ENCODE results near the gene C19orf38.

Gene C19orf38

GRCh38 chr19:10826846-10827245 is 21.4 kb upstream of the C19orf38 start:
- no peak for TF ChIP-seq CTCF (IDR thresholded peaks at IDR 0.05; ENCODE audit: extremely low read depth, missing control alignments)
- DNase-seq (ENCODE audit: low spot score), result no peak

GRCh38 chr19:10828981-10829821 is 19.0 kb upstream of the C19orf38 start:
- DNase-seq (ENCODE audit: low spot score), result no peak

GRCh38 chr19:10829967-10830366 is 18.2 kb upstream of the C19orf38 start:
- no peak for TF ChIP-seq CTCF (IDR thresholded peaks at IDR 0.05; ENCODE audit: extremely low read depth, missing control alignments)
- DNase-seq (ENCODE audit: low spot score), result no peak

More at GRCh38 chr19:10828981-10829821, 19.0 kb upstream of the C19orf38 start:
- no peak for TF ChIP-seq CTCF (IDR thresholded peaks at IDR 0.05; ENCODE audit: extremely low read depth, missing control alignments)

GRCh38 chr19:10830370-10830769 is 17.8 kb upstream of the C19orf38 start:
- TF ChIP-seq CTCF (IDR thresholded peaks at IDR 0.05; ENCODE audit: extremely low read depth, missing control alignments), result no peak
- no peak for DNase-seq (ENCODE audit: low spot score)

- no peak for TF ChIP-seq CTCF (IDR thresholded peaks at IDR 0.05; ENCODE audit: extremely low read depth, missing control alignments)
- DNase-seq (ENCODE audit: low spot score), result no peak
Observed at GRCh38 chr19:10830931-10831779, 17.1 kb upstream of the C19orf38 start.

GRCh38 chr19:10831987-10832938 is 16.0 kb upstream of the C19orf38 start:
- DNase-seq (ENCODE audit: low spot score), result peak; percentile 2
- TF ChIP-seq CTCF (IDR thresholded peaks at IDR 0.05; ENCODE audit: extremely low read depth, missing control alignments), result no peak

Measured in GM20000 (cell line).